ENCODE results near the gene TNS1.

TNS1 gene

DNA sequence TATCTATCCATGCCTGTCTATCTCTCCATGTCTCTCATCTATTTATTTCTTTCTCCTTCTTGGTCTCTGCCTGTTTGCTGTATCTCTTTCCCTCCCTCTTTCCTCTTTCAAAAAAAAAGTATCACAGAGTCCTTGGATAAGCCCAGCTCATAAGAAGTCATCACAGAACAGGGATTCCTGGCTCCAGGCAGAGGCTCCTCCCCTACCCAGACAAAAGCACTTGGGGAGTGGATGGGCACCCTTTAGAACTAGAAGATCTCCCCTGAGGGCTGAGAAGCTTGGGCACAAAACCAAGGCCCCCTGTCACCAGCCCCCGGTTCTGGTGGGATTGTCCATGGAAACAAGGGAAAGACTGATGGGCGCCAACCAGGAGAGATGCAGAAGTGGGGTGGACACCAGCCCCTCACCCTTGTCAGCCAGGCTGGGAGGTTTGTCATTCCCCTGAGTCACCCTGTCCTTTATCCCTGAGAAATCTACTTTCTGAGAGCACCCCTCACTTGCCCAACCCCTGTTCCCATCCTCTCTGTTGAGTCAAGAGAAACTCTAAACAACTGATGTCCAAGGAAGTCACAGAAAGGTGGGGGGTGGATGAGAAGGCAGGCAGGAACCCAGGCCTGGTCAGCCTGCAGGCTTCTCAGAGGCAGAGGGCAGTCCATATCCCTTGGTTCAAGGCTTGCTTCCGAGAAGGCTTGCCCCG, 127.1 kb downstream of the TNS1 start:
- DNase-seq (ENCODE audit: low read depth in 2 of 3, low spot score in 2 of 3) = no peak

GRCh38 chr2:217875138-217875537, 127.7 kb downstream of the TNS1 start:
- no peak for DNase-seq (ENCODE audit: low read depth in 2 of 3, low spot score in 2 of 3)

- DNase-seq (ENCODE audit: low read depth in 2 of 3, low spot score in 2 of 3) = no peak
Measured at GRCh38 chr2:217873371-217873770, 129.4 kb downstream of the TNS1 start.

GRCh38 chr2:217872319-217872718, 130.5 kb downstream of the TNS1 start:
- no peak for DNase-seq (ENCODE audit: low read depth in 2 of 3, low spot score in 2 of 3)

DNA sequence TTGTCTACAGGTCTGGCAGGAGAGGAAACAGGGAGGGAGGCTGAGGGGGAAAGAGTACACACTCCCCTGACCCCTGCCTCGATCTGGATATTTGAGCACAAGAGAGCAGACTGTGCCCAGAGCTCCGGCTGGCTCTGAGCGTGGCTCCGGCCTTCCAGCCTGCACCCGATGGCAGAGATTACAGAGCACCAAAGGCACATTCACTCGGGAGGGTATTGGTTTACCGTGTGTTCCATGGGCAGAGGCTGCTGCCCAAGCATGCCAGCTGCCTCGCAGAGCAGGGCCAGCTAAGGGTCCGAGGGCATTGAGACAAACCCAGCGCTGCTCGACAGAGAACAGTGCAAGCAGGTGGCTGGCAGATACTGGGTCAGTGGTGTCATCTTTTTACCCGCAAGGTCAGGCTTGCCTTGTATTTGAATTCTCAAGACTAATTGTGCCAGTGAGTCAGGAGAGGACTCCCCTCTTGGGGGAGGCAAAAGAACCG, 132.2 kb downstream of the TNS1 start:
- no peak for DNase-seq (ENCODE audit: low read depth in 2 of 3, low spot score in 2 of 3)

DNA sequence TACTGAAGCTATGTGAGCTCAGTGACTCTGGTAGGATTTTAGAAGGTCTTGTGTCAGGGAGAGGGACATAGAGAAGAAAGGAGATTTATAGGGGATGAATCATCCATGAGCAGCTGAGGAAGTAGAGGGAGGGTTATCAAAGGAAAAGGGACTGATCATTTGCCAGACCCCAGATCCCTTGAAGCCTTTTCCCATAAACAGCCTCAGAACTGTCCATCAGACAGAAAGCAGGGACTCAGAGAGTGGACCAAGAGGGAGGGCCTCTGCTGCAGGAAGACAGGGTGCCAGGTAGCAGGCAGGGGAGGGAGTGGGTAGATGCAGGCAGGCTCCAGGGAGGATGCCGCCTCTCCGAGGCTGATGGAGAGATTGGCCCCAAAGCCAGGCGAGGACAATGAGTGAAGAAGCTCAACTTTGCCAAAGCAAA, 133.9 kb downstream of the TNS1 start:
- DNase-seq (ENCODE audit: low read depth in 2 of 3, low spot score in 2 of 3) = no peak

- no peak for DNase-seq (ENCODE audit: low read depth in 2 of 3, low spot score in 2 of 3)
Measured at GRCh38 chr2:217868265-217868892, 134.4 kb downstream of the TNS1 start.

- DNase-seq (ENCODE audit: low read depth in 2 of 3, low spot score in 2 of 3) = no peak
Measured at GRCh38 chr2:217866457-217866856, 136.3 kb downstream of the TNS1 start.

- DNase-seq (ENCODE audit: low read depth in 2 of 3, low spot score in 2 of 3) = no peak
Measured at GRCh38 chr2:217864963-217865772, 137.6 kb downstream of the TNS1 start.

DNA sequence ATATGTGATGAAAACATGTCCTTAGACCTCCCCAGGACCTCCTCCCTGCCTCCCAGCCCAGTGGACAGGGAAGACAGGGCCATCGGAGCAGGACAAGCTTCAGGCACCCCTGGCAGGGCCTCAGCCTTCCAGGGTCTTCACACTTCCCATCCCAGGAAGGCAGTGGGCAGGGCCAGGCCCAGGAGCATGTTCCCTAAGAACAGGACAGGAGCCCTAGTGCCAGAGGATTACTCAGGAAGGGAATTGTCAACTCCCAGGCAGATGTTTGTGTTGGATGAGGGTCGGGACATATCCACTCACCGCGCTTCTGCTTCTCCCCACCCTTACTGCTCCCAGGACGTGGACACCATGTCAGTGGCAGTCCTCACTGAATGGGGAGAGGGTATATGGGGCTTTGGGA, 138.9 kb downstream of the TNS1 start:
- no peak for DNase-seq (ENCODE audit: low read depth in 2 of 3, low spot score in 2 of 3)

DNA sequence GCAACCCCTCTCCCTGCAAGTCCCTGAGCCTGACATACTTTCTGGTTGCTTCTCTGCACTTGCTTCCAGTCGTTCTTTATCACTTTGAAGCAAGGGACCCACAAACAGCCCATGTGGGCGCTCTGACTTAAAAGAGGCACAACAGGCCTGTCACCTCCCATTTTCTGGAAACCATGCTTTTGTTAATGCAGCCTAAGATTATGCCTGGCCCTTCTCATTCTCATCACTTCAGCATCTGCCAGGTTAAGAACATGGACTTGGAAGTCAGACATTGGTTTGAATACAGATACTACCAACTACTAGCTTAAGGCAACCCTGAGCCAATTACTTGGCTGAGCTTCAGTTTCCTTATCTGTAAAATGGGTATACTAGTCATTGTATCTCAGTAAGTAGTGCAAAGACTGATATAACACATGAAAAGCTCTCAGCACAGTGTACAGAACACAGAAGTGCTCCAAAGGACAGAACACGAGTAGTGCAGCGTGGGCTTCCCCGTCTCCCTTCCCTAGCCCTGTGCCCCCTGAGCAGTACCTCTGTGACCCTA, 141.4 kb downstream of the TNS1 start:
- no peak for DNase-seq (ENCODE audit: low read depth in 2 of 3, low spot score in 2 of 3)

DNA sequence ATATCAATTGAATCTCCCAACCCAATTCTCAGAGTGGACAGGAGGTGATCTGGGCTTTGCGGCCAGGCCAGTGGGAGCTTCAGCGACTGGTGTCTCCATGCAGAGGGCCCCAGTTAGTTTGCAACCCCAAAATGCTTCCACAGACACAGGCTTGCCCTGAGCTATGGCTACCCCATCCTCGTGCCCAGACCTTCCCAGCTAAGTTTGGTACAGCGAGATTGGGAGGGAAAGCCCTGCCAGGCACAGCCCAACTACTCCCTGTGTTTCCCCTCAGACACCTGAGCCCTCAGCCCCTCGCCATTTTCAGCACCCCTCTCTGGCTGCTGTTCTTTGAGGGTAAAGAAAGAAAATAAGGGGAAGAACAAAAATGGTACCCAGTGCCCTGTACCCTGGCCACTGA, 142.9 kb downstream of the TNS1 start:
- DNase-seq (ENCODE audit: low read depth in 2 of 3, low spot score in 2 of 3) = no peak

GRCh38 chr2:217858519-217859491, 144.0 kb downstream of the TNS1 start:
- DNase-seq (ENCODE audit: low read depth in 2 of 3, low spot score in 2 of 3) = no peak

GRCh38 chr2:217857624-217858506, 144.9 kb downstream of the TNS1 start:
- DNase-seq (ENCODE audit: low read depth in 2 of 3, low spot score in 2 of 3) = no peak

GRCh38 chr2:217856871-217857270, 145.9 kb downstream of the TNS1 start:
- no peak for DNase-seq (ENCODE audit: low read depth in 2 of 3, low spot score in 2 of 3)

DNA sequence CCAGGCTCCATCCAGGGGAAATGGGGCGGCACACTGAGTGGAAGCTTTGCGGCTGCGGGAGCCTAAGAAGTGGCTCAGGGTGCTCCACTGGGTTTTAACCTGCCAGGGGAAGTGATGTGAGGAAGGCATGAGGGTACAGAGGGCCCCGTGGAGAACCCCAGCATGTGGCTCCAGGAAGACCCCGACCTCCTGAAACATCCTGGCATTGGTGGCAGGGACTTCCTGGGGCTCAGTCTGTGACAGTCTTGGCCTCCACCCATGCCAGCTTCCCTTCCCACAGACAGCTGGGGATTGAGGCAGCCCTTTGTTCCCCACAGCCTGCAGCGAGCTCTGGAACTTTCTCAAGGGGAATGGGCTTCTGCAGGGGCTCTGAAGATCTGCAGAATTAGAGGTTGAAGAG, 146.6 kb downstream of the TNS1 start:
- no peak for DNase-seq (ENCODE audit: low read depth in 2 of 3, low spot score in 2 of 3)

GRCh38 chr2:217854684-217855420, 147.9 kb downstream of the TNS1 start:
- DNase-seq (ENCODE audit: low read depth in 2 of 3, low spot score in 2 of 3) = no peak

DNA sequence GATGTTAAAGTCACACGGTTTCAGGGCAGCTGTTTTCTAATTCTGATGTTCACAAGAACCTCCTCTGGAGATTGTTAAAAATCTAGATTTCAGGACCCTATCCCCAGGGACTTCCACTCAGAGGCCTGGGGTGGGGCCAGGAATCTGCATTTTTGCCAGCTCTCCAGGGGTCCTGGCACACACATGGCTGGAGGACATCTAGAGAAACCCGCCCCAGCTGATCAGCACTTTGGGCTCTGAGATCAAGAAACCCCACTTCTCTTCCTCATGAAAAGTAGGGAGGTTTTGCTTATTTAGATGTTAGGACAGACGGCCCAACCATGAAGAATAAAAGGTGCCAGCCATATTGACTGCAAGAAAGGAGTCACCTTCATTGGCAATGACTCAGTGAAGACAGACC, 148.8 kb downstream of the TNS1 start:
- no peak for DNase-seq (ENCODE audit: low read depth in 2 of 3, low spot score in 2 of 3)

All from activated CD8-positive, alpha-beta memory T cell treated with anti-CD3 and anti-CD28 coated beads for 48 hours (primary cell).